IMR-90 (cell line): ENCODE data around the gene TSPEAR. TPM values are rescaled to one million over a fixed set of nuclear protein-coding genes. Genes with fewer than 3 reads are reported as not detected.

ENCODE experiments used
- ATAC-seq: fragments of 200-7000 bp; cut with Tn5 transposase; 2 replicates; pipeline ENCODE4 v1.9.1; 2020; ENCODE audit warnings: low read depth, mild to moderate bottlenecking, moderate library complexity
- BruUV-seq: library from RNA; stranded (reverse); fragments of 400-500 nt; replicated peaks from 2 replicates; lab custom pipeline; 2021; lab: Mats Ljungman, UMichigan
- CTCF ChIA-PET: fragments of 300-600 bp; formaldehyde crosslinking; extraction: SDS; loops from one replicate; lab custom pipeline; 2021; ENCODE audit warnings: antibody characterized with exemption; lab: Yijun Ruan, JAX
- POLR2A ChIA-PET: fragments of 300-600 bp; sonication (Branson Sonifier 250); formaldehyde crosslinking; loops from one replicate; lab custom pipeline; 2022; ENCODE audit warnings: antibody characterized with exemption; ENCODE audit not compliant: unreplicated experiment; lab: Charles Lee
- DNase-seq: peaks from one replicate; pipeline ENCODE4 v3.0.0; 2013
- H2AFZ ChIP-seq: replicated peaks from 2 replicates; pipeline ENCODE3; 2013; ENCODE audit warnings: low read length, mild to moderate bottlenecking; ENCODE audit not compliant: poor library complexity
- H2AK5ac ChIP-seq: 2 replicates; pipeline ENCODE4 v1.6.1; 2013; ENCODE audit warnings: low read depth, low read length, inconsistent platforms
- H2AK9ac ChIP-seq: replicated peaks from 2 replicates; pipeline ENCODE3; 2013; ENCODE audit warnings: mild to moderate bottlenecking, low read depth, low read length, moderate library complexity; ENCODE audit not compliant: poor library complexity
- H2BK120ac ChIP-seq: 2 replicates; pipeline ENCODE4 v1.6.1; 2013; ENCODE audit warnings: low read depth, low read length, inconsistent platforms
- H2BK15ac ChIP-seq: 3 replicates; pipeline ENCODE4 v1.6.1; 2013; ENCODE audit warnings: low read depth, low read length, inconsistent platforms
- H2BK20ac ChIP-seq: 2 replicates; pipeline ENCODE4 v1.6.1; 2013; ENCODE audit warnings: low read depth, mild to moderate bottlenecking, inconsistent platforms, low read length, moderate library complexity
- H2BK5ac ChIP-seq: 2 replicates; pipeline ENCODE4 v1.6.1; 2013; ENCODE audit warnings: mild to moderate bottlenecking, low read depth, low read length, inconsistent platforms; ENCODE audit not compliant: poor library complexity, severe bottlenecking
- H3K14ac ChIP-seq: replicated peaks from 2 replicates; pipeline ENCODE4 v1.6.1; 2013; ENCODE audit warnings: low read depth, low read length, inconsistent platforms
- H3K18ac ChIP-seq: 2 replicates; pipeline ENCODE4 v1.6.1; 2013; ENCODE audit warnings: low read depth, low read length, control low read depth
- H3K23ac ChIP-seq: 2 replicates; pipeline ENCODE4 v1.6.1; 2013; ENCODE audit warnings: low read depth, low read length, inconsistent platforms
- H3K27ac ChIP-seq: 2 replicates; pipeline ENCODE4 v1.5.1; 2013; ENCODE audit warnings: mild to moderate bottlenecking, control low read depth, low read length; ENCODE audit not compliant: insufficient read depth
- H3K27me3 ChIP-seq: 2 replicates; pipeline ENCODE4 v1.6.1; 2013; ENCODE audit warnings: low read length; ENCODE audit not compliant: control insufficient read depth, insufficient read depth
- H3K36me3 ChIP-seq: 2 replicates; pipeline ENCODE4 v1.6.1; 2013; ENCODE audit warnings: low read length, mixed read lengths; ENCODE audit not compliant: control insufficient read depth, insufficient read depth
- H3K4ac ChIP-seq: 2 replicates; pipeline ENCODE4 v1.6.1; 2013; ENCODE audit warnings: low read depth, low read length, inconsistent platforms
- H3K4me1 ChIP-seq: 2 replicates; pipeline ENCODE4 v1.6.1; 2013; ENCODE audit warnings: low read length, mixed read lengths; ENCODE audit not compliant: control insufficient read depth, insufficient read depth
- H3K4me2 ChIP-seq: 2 replicates; pipeline ENCODE4 v1.6.1; 2013; ENCODE audit warnings: low read depth, mild to moderate bottlenecking, control low read depth, low read length, moderate library complexity
- H3K4me3 ChIP-seq: 2 replicates; pipeline ENCODE4 v1.5.1; 2013; ENCODE audit warnings: low read depth, mild to moderate bottlenecking, control low read depth, low read length, moderate library complexity; ENCODE audit not compliant: insufficient read depth
- H3K56ac ChIP-seq: 2 replicates; pipeline ENCODE4 v1.6.1; 2013; ENCODE audit warnings: low read length, inconsistent platforms; ENCODE audit not compliant: insufficient read depth; ENCODE audit errors: extremely low read depth
- H3K79me1 ChIP-seq, 2 experiments: 2 replicates each; pipeline ENCODE4 v1.6.1; 2013; ENCODE audit warnings: low read length in 2 of 2, inconsistent platforms in 1 of 2, low read depth in 1 of 2
- H3K9ac ChIP-seq: 2 replicates; pipeline ENCODE4 v1.6.1; 2013; ENCODE audit warnings: low read depth, low read length, control low read depth
- H3K9me1 ChIP-seq: 2 replicates; pipeline ENCODE4 v1.6.1; 2013; ENCODE audit warnings: low read length, inconsistent platforms; ENCODE audit not compliant: insufficient read depth
- H3K9me3 ChIP-seq: 2 replicates; pipeline ENCODE4 v1.6.1; 2013; ENCODE audit warnings: low read length; ENCODE audit not compliant: control insufficient read depth, insufficient read depth
- H4K20me1 ChIP-seq: 2 replicates; pipeline ENCODE4 v1.6.1; 2013; ENCODE audit warnings: low read length, inconsistent platforms; ENCODE audit not compliant: insufficient read depth
- H4K5ac ChIP-seq: 2 replicates; pipeline ENCODE4 v1.6.1; 2013; ENCODE audit warnings: mild to moderate bottlenecking, low read depth, low read length, control low read depth
- H4K8ac ChIP-seq, 2 experiments: 2 replicates each; pipeline ENCODE4 v1.6.1; 2013; ENCODE audit warnings: low read depth in 2 of 2, low read length in 2 of 2, control low read depth in 1 of 2, inconsistent platforms in 1 of 2
- H4K91ac ChIP-seq: 2 replicates; pipeline ENCODE4 v1.6.1; 2013; ENCODE audit warnings: low read depth, low read length, inconsistent platforms; ENCODE audit not compliant: insufficient read depth
- BHLHE40 ChIP-seq: fragments of 150-350 bp; IDR thresholded peaks from 2 replicates; pipeline ENCODE4 v1.6.1; 2016; ENCODE audit warnings: mild to moderate bottlenecking, low read depth, low read length
- CHD1 ChIP-seq: IDR thresholded peaks from 2 replicates; pipeline ENCODE4 v1.6.1; 2012; ENCODE audit warnings: low read depth, low read length, improper control_type of control experiment
- FOS ChIP-seq: fragments of 150-350 bp; IDR thresholded peaks from 2 replicates; pipeline ENCODE4 v1.6.1; 2016; ENCODE audit warnings: low read depth, low read length
- MAFK ChIP-seq: IDR thresholded peaks from 2 replicates; pipeline ENCODE4 v1.6.1; 2012; ENCODE audit warnings: low read depth, low read length, improper control_type of control experiment
- MAZ ChIP-seq: IDR thresholded peaks from 2 replicates; pipeline ENCODE4 v1.6.1; 2012; ENCODE audit warnings: low read depth, mild to moderate bottlenecking, low read length, improper control_type of control experiment, moderate library complexity, borderline replicate concordance
- POLR2A ChIP-seq: IDR thresholded peaks from 2 replicates; pipeline ENCODE4 v1.6.1; 2012; ENCODE audit warnings: mild to moderate bottlenecking, low read depth, low read length
- RAD21 ChIP-seq: IDR thresholded peaks from 2 replicates; pipeline ENCODE4 v1.6.1; 2012; ENCODE audit warnings: low read length, improper control_type of control experiment
- RCOR1 ChIP-seq: IDR thresholded peaks from 2 replicates; pipeline ENCODE4 v1.6.1; 2012; ENCODE audit warnings: mild to moderate bottlenecking, low read length, improper control_type of control experiment; ENCODE audit not compliant: insufficient replicate concordance
- RFX5 ChIP-seq: IDR thresholded peaks from 2 replicates; pipeline ENCODE4 v1.8.0; 2012; ENCODE audit warnings: low read depth, mild to moderate bottlenecking, low read length, moderate library complexity
- USF2 ChIP-seq: fragments of 150-350 bp; IDR thresholded peaks from 2 replicates; pipeline ENCODE4 v1.6.1; 2017; ENCODE audit warnings: mild to moderate bottlenecking, antibody characterized with exemption, low read length, low read depth
- WGBS, 2 experiments: methylation state at CpG; one replicate each; pipeline versions ENCODE4 v1.1.5 to v1.1.7; 2013; ENCODE audit warnings: missing lambda C conversion rate in 2 of 2; ENCODE audit not compliant: insufficient read length in 1 of 2; ENCODE audit errors: extremely low coverage in 2 of 2; 5-methylcytosine and 5-hydroxymethylcytosine counted together
- dilution Hi-C: fragments of 300-500 bp; cut with HindIII; formaldehyde crosslinking; loops from one replicate; pipeline ENCODE4 v1.14.3; 2018; ENCODE audit warnings: low sequenced_read_pairs; ENCODE audit not compliant: unreplicated experiment
- in situ Hi-C: fragments of 300-500 bp; cut with MboI; formaldehyde crosslinking; loops from 3 replicates; pipeline ENCODE4 v1.14.3; 2019; ENCODE audit warnings: low sequenced_read_pairs, inconsistent platforms, mixed read lengths
- intact Hi-C: fragments of 100-400 bp; cut with micrococcal nuclease; formaldehyde crosslinking; loops from 2 replicates; pipeline ENCODE4 v1.10.0; 2022
- polyA plus RNA-seq, 3 experiments: library from polyadenylated mRNA; depleted of rRNA; stranded (reverse); fragments of >200 nt; gene quantifications; 2 replicates each; pipeline ENCODE4 v1.2.3, GENCODE V29; 2012; ENCODE audit warnings: low replicate concordance in 1 of 3
- total RNA-seq: library from RNA; depleted of rRNA; stranded (reverse); fragments of >200 nt; gene quantifications from 2 replicates; pipeline ENCODE4 v1.2.3, GENCODE V29; 2012
- TF ChIP-seq, protein P1 (sequence below): fragments of 150-350 bp; IDR thresholded peaks from 2 replicates; pipeline ENCODE4 v1.6.1; 2016; ENCODE audit warnings: low read depth, mild to moderate bottlenecking, low read length, moderate library complexity, borderline replicate concordance

TSPEAR gene
- total and polyA plus RNA-seq, 2 of the 4 experiments (the other 2 are of a cell fraction) = not detected

DNA sequence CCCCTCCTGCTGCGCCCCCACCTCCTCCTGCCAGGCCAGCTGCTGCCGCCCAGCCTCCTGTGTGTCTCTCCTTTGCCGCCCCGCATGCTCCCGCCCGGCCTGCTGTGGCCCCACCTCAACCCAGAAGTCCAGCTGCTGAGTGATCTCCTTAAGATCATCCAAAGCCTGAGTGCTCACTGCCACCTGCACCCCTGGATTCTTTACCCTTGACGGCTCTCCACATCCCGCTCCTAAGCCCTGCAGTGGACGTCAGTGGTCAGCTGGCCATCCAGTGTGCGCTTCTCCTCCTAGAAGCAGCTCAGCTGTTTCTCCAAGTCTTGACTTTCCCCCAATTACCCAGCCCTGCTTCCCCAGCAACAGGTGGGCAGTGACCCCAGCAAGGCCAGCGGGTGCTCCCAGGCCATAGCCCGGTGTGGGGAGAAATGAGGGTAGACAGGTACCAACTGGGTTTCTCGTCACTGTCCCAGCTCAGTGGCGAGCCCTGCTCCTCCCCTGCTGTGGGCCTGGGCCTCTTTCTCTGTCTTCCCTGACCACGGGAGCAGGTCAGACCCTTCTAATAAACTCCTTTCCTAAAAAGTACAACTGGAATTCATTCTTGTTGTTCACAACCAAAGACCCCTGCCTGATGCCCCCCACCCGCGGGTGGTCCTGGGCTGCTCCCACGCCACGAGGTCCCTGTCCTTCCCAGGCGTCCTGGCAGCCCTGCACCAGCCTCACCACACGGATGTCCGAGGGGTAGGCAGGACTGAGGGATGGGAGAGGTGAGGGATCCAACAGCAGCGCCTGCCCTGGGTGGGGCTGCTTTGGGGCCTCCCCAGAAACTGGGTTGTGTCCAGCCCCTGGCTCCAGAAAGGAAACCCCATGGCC, 109.5 kb downstream of the TSPEAR start:
- no peak overlapping the region for H3K23ac ChIP-seq
- dilution Hi-C loops (no loop called here), intact Hi-C loops (no loop called here), in situ Hi-C loops (no loop called here)
- no peak overlapping the region for H3K4me2 ChIP-seq
- H3K9ac ChIP-seq = no peak overlapping the region
- CTCF ChIA-PET = no interaction called here
- no peak for ATAC-seq
- H3K27ac ChIP-seq = no peak overlapping the region
- no peak overlapping the region for H4K5ac ChIP-seq
- no peak overlapping the region for H2BK20ac ChIP-seq
- no peaks in the 10 kb centered on the region for H3K9me3 ChIP-seq
- no peak overlapping the region for H3K18ac ChIP-seq
- no peaks in the 10 kb centered on the region for H3K36me3 ChIP-seq
- no peak overlapping the region for H4K91ac ChIP-seq
- H3K79me1 ChIP-seq = no peaks in the 10 kb centered on the region
- no peak for DNase-seq
- TF ChIP-seq RAD21 = no peak
- TF ChIP-seq RFX5 = no peak
- TF ChIP-seq FOS = no peak
- TF ChIP-seq CHD1 = no peak
- no peak for TF ChIP-seq USF2
- no peak for TF ChIP-seq MAZ
- TF ChIP-seq, protein P1, sequence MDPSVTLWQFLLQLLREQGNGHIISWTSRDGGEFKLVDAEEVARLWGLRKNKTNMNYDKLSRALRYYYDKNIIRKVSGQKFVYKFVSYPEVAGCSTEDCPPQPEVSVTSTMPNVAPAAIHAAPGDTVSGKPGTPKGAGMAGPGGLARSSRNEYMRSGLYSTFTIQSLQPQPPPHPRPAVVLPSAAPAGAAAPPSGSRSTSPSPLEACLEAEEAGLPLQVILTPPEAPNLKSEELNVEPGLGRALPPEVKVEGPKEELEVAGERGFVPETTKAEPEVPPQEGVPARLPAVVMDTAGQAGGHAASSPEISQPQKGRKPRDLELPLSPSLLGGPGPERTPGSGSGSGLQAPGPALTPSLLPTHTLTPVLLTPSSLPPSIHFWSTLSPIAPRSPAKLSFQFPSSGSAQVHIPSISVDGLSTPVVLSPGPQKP = no peak
- TF ChIP-seq RCOR1 = no peak
- no peak for TF ChIP-seq BHLHE40
- TF ChIP-seq MAFK = no peak
- TF ChIP-seq POLR2A = no peak
- 65% methylated on average over 8 of the region's 23 CpGs; no CpG with 5 or more reads in 1 of the 2 experiments for WGBS, 2 experiments
- no peak overlapping the region for H3K4me3 ChIP-seq
- no peak overlapping the region for H2BK120ac ChIP-seq
- peaks cover 2% of the 10 kb centered on the region for H3K27me3 ChIP-seq
- H2BK5ac ChIP-seq = no peak overlapping the region
- no peak overlapping the region for H3K56ac ChIP-seq
- H3K4ac ChIP-seq = no peak overlapping the region
- no peak overlapping the region for H2AK5ac ChIP-seq
- no peak overlapping the region for H4K8ac ChIP-seq
- no peaks in the 10 kb centered on the region for H3K9me1 ChIP-seq
- no peak overlapping the region for H2BK15ac ChIP-seq
- POLR2A ChIA-PET = no interaction called here
- H4K20me1 ChIP-seq = no peaks in the 10 kb centered on the region
- BruUV-seq = no TSS peak
- H3K14ac ChIP-seq = no peak overlapping the region
- no peak overlapping the region for H2AK9ac ChIP-seq
- no peaks in the 10 kb centered on the region for H3K4me1 ChIP-seq
- no peak overlapping the region for H2AFZ ChIP-seq
